Measurements from ENCODE around the gene THBD. TPM values are rescaled to one million over a fixed set of nuclear protein-coding genes. Genes with fewer than 3 reads are reported as not detected.

THBD gene
- total RNA-seq, 1 donor from 2014 or later: 104 TPM

GRCh38 chr20:23061262-23061661 lies 11.8 kb upstream of the THBD start:
- peak overlapping the region; percentile 32 for H3K27ac ChIP-seq
- no peaks in the 10 kb centered on the region for H3K27me3 ChIP-seq
- TF ChIP-seq CTCF (IDR thresholded peaks at IDR 0.05): no peak
- no peak overlapping the region for H3K4me3 ChIP-seq
- intact Hi-C loops (cut with DNase I): no loop called here
- ATAC-seq: peak; percentile 11
- no peaks in the 10 kb centered on the region for H3K9me3 ChIP-seq
- H3K4me1 ChIP-seq: peaks cover 38% of the 10 kb centered on the region
- no peaks in the 10 kb centered on the region for H3K36me3 ChIP-seq
- DNase-seq: no peak

- no peak for DNase-seq
- no peak overlapping the region for H3K27ac ChIP-seq
- no peaks in the 10 kb centered on the region for H3K9me3 ChIP-seq
- peaks cover 38% of the 10 kb centered on the region for H3K4me1 ChIP-seq
- no peaks in the 10 kb centered on the region for H3K36me3 ChIP-seq
- no peak for TF ChIP-seq CTCF (IDR thresholded peaks at IDR 0.05)
- H3K27me3 ChIP-seq: no peaks in the 10 kb centered on the region
- no peak for ATAC-seq
- intact Hi-C loops (cut with DNase I): no loop called here
- H3K4me3 ChIP-seq: no peak overlapping the region
Observed at GRCh38 chr20:23060629-23061028, 11.2 kb upstream of the THBD start.

GRCh38 chr20:23059846-23060245 lies 10.4 kb upstream of the THBD start:
- no peaks in the 10 kb centered on the region for H3K9me3 ChIP-seq
- ATAC-seq (no peak), DNase-seq (no peak)
- H3K4me1 ChIP-seq: peaks cover 38% of the 10 kb centered on the region
- H3K4me3 ChIP-seq: no peak overlapping the region
- no peak for TF ChIP-seq CTCF (IDR thresholded peaks at IDR 0.05)
- no peak overlapping the region for H3K27ac ChIP-seq
- intact Hi-C loops (cut with DNase I): no loop called here
- H3K27me3 ChIP-seq: no peaks in the 10 kb centered on the region
- H3K36me3 ChIP-seq: no peaks in the 10 kb centered on the region

- Histone ChIP-seq H3K36me3 (no peaks in the 10 kb centered on the region), H3K4me1 (peaks cover 38% of the 10 kb centered on the region), H3K9me3 (no peaks in the 10 kb centered on the region), H3K27me3 (no peaks in the 10 kb centered on the region), H3K27ac (no peak overlapping the region), H3K4me3 (no peak overlapping the region)
- DNase-seq (no peak), ATAC-seq (no peak)
- TF ChIP-seq CTCF (IDR thresholded peaks at IDR 0.05): no peak
- intact Hi-C loops (cut with DNase I): no loop called here
Observed at GRCh38 chr20:23059001-23059400, 9.5 kb upstream of the THBD start.

- Histone ChIP-seq H3K9me3 (no peaks in the 10 kb centered on the region), H3K36me3 (no peaks in the 10 kb centered on the region), H3K4me3 (no peak overlapping the region), H3K4me1 (peaks cover 38% of the 10 kb centered on the region), H3K27ac (no peak overlapping the region), H3K27me3 (no peaks in the 10 kb centered on the region)
- no peak for TF ChIP-seq CTCF (IDR thresholded peaks at IDR 0.05)
- no peak for DNase-seq
- no peak for ATAC-seq
- intact Hi-C loops (cut with DNase I): no loop called here
Observed at GRCh38 chr20:23058240-23058639, 8.8 kb upstream of the THBD start.

GRCh38 chr20:23052904-23053303 lies 3.4 kb upstream of the THBD start:
- TF ChIP-seq CTCF (IDR thresholded peaks at IDR 0.05): no peak
- H3K27ac ChIP-seq: no peak overlapping the region
- no peaks in the 10 kb centered on the region for H3K36me3 ChIP-seq
- H3K4me3 ChIP-seq: no peak overlapping the region
- H3K9me3 ChIP-seq: no peaks in the 10 kb centered on the region
- ATAC-seq (no peak), DNase-seq (no peak)
- intact Hi-C loops (cut with DNase I): no loop called here
- H3K27me3 ChIP-seq: peaks cover 18% of the 10 kb centered on the region
- H3K4me1 ChIP-seq: peaks cover 14% of the 10 kb centered on the region
